ENCODE results near the gene C10orf105.

GRCh38 chr10:71756311-71757191 lies 37.0 kb upstream of the C10orf105 start:
- no peak for TF ChIP-seq EZH2 (IDR thresholded peaks at IDR 0.05; ENCODE audit: low read length)
- no peak for TF ChIP-seq CTCF (optimal IDR thresholded peaks at IDR 0.05 in 1 of 3, IDR thresholded peaks at IDR 0.05 in 1 of 3, conservative IDR thresholded peaks at IDR 0.05 in 1 of 3; ENCODE audit: extremely low read depth in 1 of 3, insufficient read depth in 2 of 3, low read length in 3 of 3)

Data from keratinocyte (primary cell).